ENCODE data around the gene TAS1R3.

GRCh38 chr1:1351511-1352427 lies 20.7 kb downstream of the TAS1R3 start:
- no peak for TF ChIP-seq RARB (CRISPR knock-in tag; IDR thresholded peaks at IDR 0.05)
- TF ChIP-seq, protein P1, sequence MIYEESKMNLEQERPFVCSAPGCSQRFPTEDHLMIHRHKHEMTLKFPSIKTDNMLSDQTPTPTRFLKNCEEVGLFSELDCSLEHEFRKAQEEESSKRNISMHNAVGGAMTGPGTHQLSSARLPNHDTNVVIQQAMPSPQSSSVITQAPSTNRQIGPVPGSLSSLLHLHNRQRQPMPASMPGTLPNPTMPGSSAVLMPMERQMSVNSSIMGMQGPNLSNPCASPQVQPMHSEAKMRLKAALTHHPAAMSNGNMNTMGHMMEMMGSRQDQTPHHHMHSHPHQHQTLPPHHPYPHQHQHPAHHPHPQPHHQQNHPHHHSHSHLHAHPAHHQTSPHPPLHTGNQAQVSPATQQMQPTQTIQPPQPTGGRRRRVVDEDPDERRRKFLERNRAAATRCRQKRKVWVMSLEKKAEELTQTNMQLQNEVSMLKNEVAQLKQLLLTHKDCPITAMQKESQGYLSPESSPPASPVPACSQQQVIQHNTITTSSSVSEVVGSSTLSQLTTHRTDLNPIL (CRISPR knock-in tag; IDR thresholded peaks at IDR 0.05; ENCODE audit: low read depth) = no peak
- no peak for TF ChIP-seq ZFP30 (CRISPR knock-in tag; IDR thresholded peaks at IDR 0.05)
- no peak for TF ChIP-seq ZNF565 (CRISPR knock-in tag; conservative IDR thresholded peaks at IDR 0.05; ENCODE audit: low read depth)
- no peak for TF ChIP-seq ESRRG (CRISPR knock-in tag; IDR thresholded peaks at IDR 0.05)
- TF ChIP-seq, protein P2, sequence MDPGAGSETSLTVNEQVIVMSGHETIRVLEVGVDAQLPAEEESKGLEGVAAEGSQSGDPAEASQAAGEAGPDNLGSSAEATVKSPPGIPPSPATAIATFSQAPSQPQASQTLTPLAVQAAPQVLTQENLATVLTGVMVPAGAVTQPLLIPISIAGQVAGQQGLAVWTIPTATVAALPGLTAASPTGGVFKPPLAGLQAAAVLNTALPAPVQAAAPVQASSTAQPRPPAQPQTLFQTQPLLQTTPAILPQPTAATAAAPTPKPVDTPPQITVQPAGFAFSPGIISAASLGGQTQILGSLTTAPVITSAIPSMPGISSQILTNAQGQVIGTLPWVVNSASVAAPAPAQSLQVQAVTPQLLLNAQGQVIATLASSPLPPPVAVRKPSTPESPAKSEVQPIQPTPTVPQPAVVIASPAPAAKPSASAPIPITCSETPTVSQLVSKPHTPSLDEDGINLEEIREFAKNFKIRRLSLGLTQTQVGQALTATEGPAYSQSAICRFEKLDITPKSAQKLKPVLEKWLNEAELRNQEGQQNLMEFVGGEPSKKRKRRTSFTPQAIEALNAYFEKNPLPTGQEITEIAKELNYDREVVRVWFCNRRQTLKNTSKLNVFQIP (CRISPR knock-in tag; IDR thresholded peaks at IDR 0.05; ENCODE audit: borderline replicate concordance, low read depth) = no peak
- no peak for TF ChIP-seq ZFP3 (CRISPR knock-in tag; IDR thresholded peaks at IDR 0.05)
- TF ChIP-seq, protein P3, sequence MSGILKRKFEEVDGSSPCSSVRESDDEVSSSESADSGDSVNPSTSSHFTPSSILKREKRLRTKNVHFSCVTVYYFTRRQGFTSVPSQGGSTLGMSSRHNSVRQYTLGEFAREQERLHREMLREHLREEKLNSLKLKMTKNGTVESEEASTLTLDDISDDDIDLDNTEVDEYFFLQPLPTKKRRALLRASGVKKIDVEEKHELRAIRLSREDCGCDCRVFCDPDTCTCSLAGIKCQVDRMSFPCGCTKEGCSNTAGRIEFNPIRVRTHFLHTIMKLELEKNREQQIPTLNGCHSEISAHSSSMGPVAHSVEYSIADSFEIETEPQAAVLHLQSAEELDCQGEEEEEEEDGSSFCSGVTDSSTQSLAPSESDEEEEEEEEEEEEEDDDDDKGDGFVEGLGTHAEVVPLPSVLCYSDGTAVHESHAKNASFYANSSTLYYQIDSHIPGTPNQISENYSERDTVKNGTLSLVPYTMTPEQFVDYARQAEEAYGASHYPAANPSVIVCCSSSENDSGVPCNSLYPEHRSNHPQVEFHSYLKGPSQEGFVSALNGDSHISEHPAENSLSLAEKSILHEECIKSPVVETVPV (CRISPR knock-in tag; IDR thresholded peaks at IDR 0.05) = no peak
- TF ChIP-seq ZNF70 (CRISPR knock-in tag; IDR thresholded peaks at IDR 0.05) = no peak
